IMR-90 (cell line): ENCODE results near the gene PLXDC2. TPM values are rescaled to one million over a fixed set of nuclear protein-coding genes. Genes with fewer than 3 reads are reported as not detected.

Source experiments
- ATAC-seq: fragments of 200-7000 bp; cut with Tn5 transposase; 2 replicates; pipeline ENCODE4 v1.9.1; 2020; ENCODE audit warnings: low read depth, mild to moderate bottlenecking, moderate library complexity
- BruUV-seq: library from RNA; stranded (reverse); fragments of 400-500 nt; replicated peaks from 2 replicates; lab custom pipeline; 2021; lab: Mats Ljungman, UMichigan
- CTCF ChIA-PET: fragments of 300-600 bp; formaldehyde crosslinking; extraction: SDS; loops from one replicate; lab custom pipeline; 2021; ENCODE audit warnings: antibody characterized with exemption; lab: Yijun Ruan, JAX
- POLR2A ChIA-PET: fragments of 300-600 bp; sonication (Branson Sonifier 250); formaldehyde crosslinking; loops from one replicate; lab custom pipeline; 2022; ENCODE audit warnings: antibody characterized with exemption; ENCODE audit not compliant: unreplicated experiment; lab: Charles Lee
- DNase-seq: peaks from one replicate; pipeline ENCODE4 v3.0.0; 2013
- H2AFZ ChIP-seq: replicated peaks from 2 replicates; pipeline ENCODE3; 2013; ENCODE audit warnings: low read length, mild to moderate bottlenecking; ENCODE audit not compliant: poor library complexity
- H2AK5ac ChIP-seq: 2 replicates; pipeline ENCODE4 v1.6.1; 2013; ENCODE audit warnings: low read depth, low read length, inconsistent platforms
- H2AK9ac ChIP-seq: replicated peaks from 2 replicates; pipeline ENCODE3; 2013; ENCODE audit warnings: mild to moderate bottlenecking, low read depth, low read length, moderate library complexity; ENCODE audit not compliant: poor library complexity
- H2BK120ac ChIP-seq: 2 replicates; pipeline ENCODE4 v1.6.1; 2013; ENCODE audit warnings: low read depth, low read length, inconsistent platforms
- H2BK15ac ChIP-seq: 3 replicates; pipeline ENCODE4 v1.6.1; 2013; ENCODE audit warnings: low read depth, low read length, inconsistent platforms
- H2BK20ac ChIP-seq: 2 replicates; pipeline ENCODE4 v1.6.1; 2013; ENCODE audit warnings: low read depth, mild to moderate bottlenecking, inconsistent platforms, low read length, moderate library complexity
- H2BK5ac ChIP-seq: 2 replicates; pipeline ENCODE4 v1.6.1; 2013; ENCODE audit warnings: mild to moderate bottlenecking, low read depth, low read length, inconsistent platforms; ENCODE audit not compliant: poor library complexity, severe bottlenecking
- H3K14ac ChIP-seq: replicated peaks from 2 replicates; pipeline ENCODE4 v1.6.1; 2013; ENCODE audit warnings: low read depth, low read length, inconsistent platforms
- H3K18ac ChIP-seq: 2 replicates; pipeline ENCODE4 v1.6.1; 2013; ENCODE audit warnings: low read depth, low read length, control low read depth
- H3K23ac ChIP-seq: 2 replicates; pipeline ENCODE4 v1.6.1; 2013; ENCODE audit warnings: low read depth, low read length, inconsistent platforms
- H3K27ac ChIP-seq: 2 replicates; pipeline ENCODE4 v1.5.1; 2013; ENCODE audit warnings: mild to moderate bottlenecking, control low read depth, low read length; ENCODE audit not compliant: insufficient read depth
- H3K27me3 ChIP-seq: 2 replicates; pipeline ENCODE4 v1.6.1; 2013; ENCODE audit warnings: low read length; ENCODE audit not compliant: control insufficient read depth, insufficient read depth
- H3K36me3 ChIP-seq: 2 replicates; pipeline ENCODE4 v1.6.1; 2013; ENCODE audit warnings: low read length, mixed read lengths; ENCODE audit not compliant: control insufficient read depth, insufficient read depth
- H3K4ac ChIP-seq: 2 replicates; pipeline ENCODE4 v1.6.1; 2013; ENCODE audit warnings: low read depth, low read length, inconsistent platforms
- H3K4me1 ChIP-seq: 2 replicates; pipeline ENCODE4 v1.6.1; 2013; ENCODE audit warnings: low read length, mixed read lengths; ENCODE audit not compliant: control insufficient read depth, insufficient read depth
- H3K4me2 ChIP-seq: 2 replicates; pipeline ENCODE4 v1.6.1; 2013; ENCODE audit warnings: low read depth, mild to moderate bottlenecking, control low read depth, low read length, moderate library complexity
- H3K4me3 ChIP-seq: 2 replicates; pipeline ENCODE4 v1.5.1; 2013; ENCODE audit warnings: low read depth, mild to moderate bottlenecking, control low read depth, low read length, moderate library complexity; ENCODE audit not compliant: insufficient read depth
- H3K56ac ChIP-seq: 2 replicates; pipeline ENCODE4 v1.6.1; 2013; ENCODE audit warnings: low read length, inconsistent platforms; ENCODE audit not compliant: insufficient read depth; ENCODE audit errors: extremely low read depth
- H3K79me1 ChIP-seq, 2 experiments: 2 replicates each; pipeline ENCODE4 v1.6.1; 2013; ENCODE audit warnings: low read length in 2 of 2, inconsistent platforms in 1 of 2, low read depth in 1 of 2
- H3K9ac ChIP-seq: 2 replicates; pipeline ENCODE4 v1.6.1; 2013; ENCODE audit warnings: low read depth, low read length, control low read depth
- H3K9me1 ChIP-seq: 2 replicates; pipeline ENCODE4 v1.6.1; 2013; ENCODE audit warnings: low read length, inconsistent platforms; ENCODE audit not compliant: insufficient read depth
- H3K9me3 ChIP-seq: 2 replicates; pipeline ENCODE4 v1.6.1; 2013; ENCODE audit warnings: low read length; ENCODE audit not compliant: control insufficient read depth, insufficient read depth
- H4K20me1 ChIP-seq: 2 replicates; pipeline ENCODE4 v1.6.1; 2013; ENCODE audit warnings: low read length, inconsistent platforms; ENCODE audit not compliant: insufficient read depth
- H4K5ac ChIP-seq: 2 replicates; pipeline ENCODE4 v1.6.1; 2013; ENCODE audit warnings: mild to moderate bottlenecking, low read depth, low read length, control low read depth
- H4K8ac ChIP-seq, 2 experiments: 2 replicates each; pipeline ENCODE4 v1.6.1; 2013; ENCODE audit warnings: low read depth in 2 of 2, low read length in 2 of 2, control low read depth in 1 of 2, inconsistent platforms in 1 of 2
- H4K91ac ChIP-seq: 2 replicates; pipeline ENCODE4 v1.6.1; 2013; ENCODE audit warnings: low read depth, low read length, inconsistent platforms; ENCODE audit not compliant: insufficient read depth
- CHD1 ChIP-seq: IDR thresholded peaks from 2 replicates; pipeline ENCODE4 v1.6.1; 2012; ENCODE audit warnings: low read depth, low read length, improper control_type of control experiment
- CTCF ChIP-seq: conservative IDR thresholded peaks from 2 replicates; pipeline ENCODE4 v1.5.1; 2012; ENCODE audit warnings: mild to moderate bottlenecking, low read depth, low read length, improper control_type of control experiment
- MXI1 ChIP-seq: IDR thresholded peaks from 2 replicates; pipeline ENCODE4 v1.6.1; 2012; ENCODE audit warnings: low read depth, mild to moderate bottlenecking, low read length, moderate library complexity, borderline replicate concordance
- RCOR1 ChIP-seq: IDR thresholded peaks from 2 replicates; pipeline ENCODE4 v1.6.1; 2012; ENCODE audit warnings: mild to moderate bottlenecking, low read length, improper control_type of control experiment; ENCODE audit not compliant: insufficient replicate concordance
- RFX5 ChIP-seq: IDR thresholded peaks from 2 replicates; pipeline ENCODE4 v1.8.0; 2012; ENCODE audit warnings: low read depth, mild to moderate bottlenecking, low read length, moderate library complexity
- SMC3 ChIP-seq: fragments of 150-350 bp; IDR thresholded peaks from 2 replicates; pipeline ENCODE4 v1.6.1; 2016; ENCODE audit warnings: low read depth, mild to moderate bottlenecking, antibody characterized with exemption, low read length, moderate library complexity
- USF2 ChIP-seq: fragments of 150-350 bp; IDR thresholded peaks from 2 replicates; pipeline ENCODE4 v1.6.1; 2017; ENCODE audit warnings: mild to moderate bottlenecking, antibody characterized with exemption, low read length, low read depth
- WGBS, 2 experiments: methylation state at CpG; one replicate each; pipeline versions ENCODE4 v1.1.5 to v1.1.7; 2013; ENCODE audit warnings: missing lambda C conversion rate in 2 of 2; ENCODE audit not compliant: insufficient read length in 1 of 2; ENCODE audit errors: extremely low coverage in 2 of 2; 5-methylcytosine and 5-hydroxymethylcytosine counted together
- dilution Hi-C: fragments of 300-500 bp; cut with HindIII; formaldehyde crosslinking; loops from one replicate; pipeline ENCODE4 v1.14.3; 2018; ENCODE audit warnings: low sequenced_read_pairs; ENCODE audit not compliant: unreplicated experiment
- in situ Hi-C: fragments of 300-500 bp; cut with MboI; formaldehyde crosslinking; loops from 3 replicates; pipeline ENCODE4 v1.14.3; 2019; ENCODE audit warnings: low sequenced_read_pairs, inconsistent platforms, mixed read lengths
- intact Hi-C: fragments of 100-400 bp; cut with micrococcal nuclease; formaldehyde crosslinking; loops from 2 replicates; pipeline ENCODE4 v1.10.0; 2022
- polyA plus RNA-seq, 3 experiments: library from polyadenylated mRNA; depleted of rRNA; stranded (reverse); fragments of >200 nt; gene quantifications; 2 replicates each; pipeline ENCODE4 v1.2.3, GENCODE V29; 2012; ENCODE audit warnings: low replicate concordance in 1 of 3
- total RNA-seq: library from RNA; depleted of rRNA; stranded (reverse); fragments of >200 nt; gene quantifications from 2 replicates; pipeline ENCODE4 v1.2.3, GENCODE V29; 2012

Gene PLXDC2
- total and polyA plus RNA-seq, 2 of the 4 experiments (the other 2 are of a cell fraction) = 3.2 to 6.1 TPM

- H2BK15ac ChIP-seq = no peak overlapping the region
- H3K4me2 ChIP-seq = no peak overlapping the region
- no peak overlapping the region for H3K9ac ChIP-seq
- no peak overlapping the region for H3K4ac ChIP-seq
- no peak overlapping the region for H2AK9ac ChIP-seq
- DNase-seq (no peak), ATAC-seq (no peak)
- H3K9me3 ChIP-seq = 0 out of 2 replicates have a peak, but pooled peaks cover 2% of the 10 kb centered on the region
- in situ Hi-C loops = no loop called here
- H3K27me3 ChIP-seq = no peaks in the 10 kb centered on the region
- H3K18ac ChIP-seq = no peak overlapping the region
- H2BK5ac ChIP-seq = no peak overlapping the region
- H2AK5ac ChIP-seq = no peak overlapping the region
- H4K91ac ChIP-seq = no peak overlapping the region
- no peak overlapping the region for H2BK120ac ChIP-seq
- TF ChIP-seq MXI1 (no peak), CTCF (no peak), SMC3 (no peak), USF2 (no peak), RCOR1 (no peak), RFX5 (no peak), CHD1 (no peak)
- H2BK20ac ChIP-seq = no peak overlapping the region
- no peaks in the 10 kb centered on the region for H3K9me1 ChIP-seq
- CTCF ChIA-PET = no interaction called here
- no CpG with 5 or more reads among the region's 1 CpG for WGBS, 2 experiments
- POLR2A ChIA-PET = no interaction called here
- dilution Hi-C loops = no loop called here
- H4K20me1 ChIP-seq = no peaks in the 10 kb centered on the region
- H4K8ac ChIP-seq = no peak overlapping the region
- intact Hi-C loops = no loop called here
- H3K4me3 ChIP-seq = no peak overlapping the region
- H3K27ac ChIP-seq = no peak overlapping the region
- no peak overlapping the region for H3K23ac ChIP-seq
- H4K5ac ChIP-seq = no peak overlapping the region
- BruUV-seq = no TSS peak
- no peak overlapping the region for H2AFZ ChIP-seq
- no peaks in the 10 kb centered on the region for H3K36me3 ChIP-seq
- H3K4me1 ChIP-seq = no peaks in the 10 kb centered on the region
- H3K79me1 ChIP-seq = no peaks in the 10 kb centered on the region
- no peak overlapping the region for H3K56ac ChIP-seq
- H3K14ac ChIP-seq = no peak overlapping the region
Measured at GRCh38 chr10:20088061-20088701, 271.9 kb downstream of the PLXDC2 start.
